ENCODE results near the gene OR6C74. TPM values are rescaled to one million over a fixed set of nuclear protein-coding genes. Genes with fewer than 3 reads are reported as not detected.

OR6C74 gene
- total RNA-seq (2022; extraction: Qiagen RNA extraction; ENCODE audit: low read depth) = not detected in 5 replicates

GRCh38 chr12:55244309-55244708, at the start of gene OR6C74:
OR6C74 (plus strand) TSS chr12:55244609; CDS start chr12:55247288, 2,679 bp downstream.

GRCh38 chr12:55220725-55221124, 23.7 kb upstream of the OR6C74 start, which contains the start of gene OR10A7:
OR10A7 (plus strand) TSS chr12:55221025; CDS start chr12:55221025, 0 bp downstream.

Other genes with a start within 250 kb of the OR6C74 start
- not detected in 5 replicates for gene NEUROD4, start 224.6 kb upstream of the OR6C74 start, total RNA-seq (2022; extraction: Qiagen RNA extraction; ENCODE audit: low read depth)
- gene OR9K2, start 118.2 kb upstream of the OR6C74 start, total RNA-seq (2022; extraction: Qiagen RNA extraction; ENCODE audit: low read depth) = not detected in 5 replicates
- gene OR10A7, start 23.6 kb upstream of the OR6C74 start, total RNA-seq (2022; extraction: Qiagen RNA extraction; ENCODE audit: low read depth) = not detected in 5 replicates
- gene OR6C6, start 52.0 kb downstream of the OR6C74 start, total RNA-seq (2022; extraction: Qiagen RNA extraction; ENCODE audit: low read depth) = not detected in 5 replicates
- not detected in 5 replicates for gene OR6C1, start 69.7 kb downstream of the OR6C74 start, total RNA-seq (2022; extraction: Qiagen RNA extraction; ENCODE audit: low read depth)
- not detected in 5 replicates for gene OR6C3, start 86.1 kb downstream of the OR6C74 start, total RNA-seq (2022; extraction: Qiagen RNA extraction; ENCODE audit: low read depth)
- not detected in 5 replicates for gene OR6C75, start 118.4 kb downstream of the OR6C74 start, total RNA-seq (2022; extraction: Qiagen RNA extraction; ENCODE audit: low read depth)
- not detected in 5 replicates for gene OR6C65, start 155.9 kb downstream of the OR6C74 start, total RNA-seq (2022; extraction: Qiagen RNA extraction; ENCODE audit: low read depth)
- gene OR6C76, start 181.6 kb downstream of the OR6C74 start, total RNA-seq (2022; extraction: Qiagen RNA extraction; ENCODE audit: low read depth) = not detected in 5 replicates
- gene OR6C2, start 199.5 kb downstream of the OR6C74 start, total RNA-seq (2022; extraction: Qiagen RNA extraction; ENCODE audit: low read depth) = not detected in 5 replicates
- gene OR6C70, start 225.5 kb downstream of the OR6C74 start, total RNA-seq (2022; extraction: Qiagen RNA extraction; ENCODE audit: low read depth) = not detected in 5 replicates
- gene OR6C68, start 247.8 kb downstream of the OR6C74 start, total RNA-seq (2022; extraction: Qiagen RNA extraction; ENCODE audit: low read depth) = not detected in 5 replicates